IMR-90 (cell line): Measurements from ENCODE around the gene DENND5A. TPM values are rescaled to one million over a fixed set of nuclear protein-coding genes. Genes with fewer than 3 reads are reported as not detected.
A peak's percentile ranks its signal among the peaks of the same experiment; 100 is the strongest.

Source experiments
- ATAC-seq: fragments of 200-7000 bp; cut with Tn5 transposase; 2 replicates; pipeline ENCODE4 v1.9.1; 2020; ENCODE audit warnings: low read depth, mild to moderate bottlenecking, moderate library complexity
- BruUV-seq: library from RNA; stranded (reverse); fragments of 400-500 nt; replicated peaks from 2 replicates; lab custom pipeline; 2021; lab: Mats Ljungman, UMichigan
- CTCF ChIA-PET: fragments of 300-600 bp; formaldehyde crosslinking; extraction: SDS; loops from one replicate; lab custom pipeline; 2021; ENCODE audit warnings: antibody characterized with exemption; lab: Yijun Ruan, JAX
- POLR2A ChIA-PET: fragments of 300-600 bp; sonication (Branson Sonifier 250); formaldehyde crosslinking; loops from one replicate; lab custom pipeline; 2022; ENCODE audit warnings: antibody characterized with exemption; ENCODE audit not compliant: unreplicated experiment; lab: Charles Lee
- DNase-seq: peaks from one replicate; pipeline ENCODE4 v3.0.0; 2013
- H2AFZ ChIP-seq: replicated peaks from 2 replicates; pipeline ENCODE3; 2013; ENCODE audit warnings: low read length, mild to moderate bottlenecking; ENCODE audit not compliant: poor library complexity
- H2AK5ac ChIP-seq: 2 replicates; pipeline ENCODE4 v1.6.1; 2013; ENCODE audit warnings: low read depth, low read length, inconsistent platforms
- H2AK9ac ChIP-seq: replicated peaks from 2 replicates; pipeline ENCODE3; 2013; ENCODE audit warnings: mild to moderate bottlenecking, low read depth, low read length, moderate library complexity; ENCODE audit not compliant: poor library complexity
- H2BK120ac ChIP-seq: 2 replicates; pipeline ENCODE4 v1.6.1; 2013; ENCODE audit warnings: low read depth, low read length, inconsistent platforms
- H2BK15ac ChIP-seq: 3 replicates; pipeline ENCODE4 v1.6.1; 2013; ENCODE audit warnings: low read depth, low read length, inconsistent platforms
- H2BK20ac ChIP-seq: 2 replicates; pipeline ENCODE4 v1.6.1; 2013; ENCODE audit warnings: low read depth, mild to moderate bottlenecking, inconsistent platforms, low read length, moderate library complexity
- H2BK5ac ChIP-seq: 2 replicates; pipeline ENCODE4 v1.6.1; 2013; ENCODE audit warnings: mild to moderate bottlenecking, low read depth, low read length, inconsistent platforms; ENCODE audit not compliant: poor library complexity, severe bottlenecking
- H3K14ac ChIP-seq: replicated peaks from 2 replicates; pipeline ENCODE4 v1.6.1; 2013; ENCODE audit warnings: low read depth, low read length, inconsistent platforms
- H3K18ac ChIP-seq: 2 replicates; pipeline ENCODE4 v1.6.1; 2013; ENCODE audit warnings: low read depth, low read length, control low read depth
- H3K23ac ChIP-seq: 2 replicates; pipeline ENCODE4 v1.6.1; 2013; ENCODE audit warnings: low read depth, low read length, inconsistent platforms
- H3K27ac ChIP-seq: 2 replicates; pipeline ENCODE4 v1.5.1; 2013; ENCODE audit warnings: mild to moderate bottlenecking, control low read depth, low read length; ENCODE audit not compliant: insufficient read depth
- H3K27me3 ChIP-seq: 2 replicates; pipeline ENCODE4 v1.6.1; 2013; ENCODE audit warnings: low read length; ENCODE audit not compliant: control insufficient read depth, insufficient read depth
- H3K36me3 ChIP-seq: 2 replicates; pipeline ENCODE4 v1.6.1; 2013; ENCODE audit warnings: low read length, mixed read lengths; ENCODE audit not compliant: control insufficient read depth, insufficient read depth
- H3K4ac ChIP-seq: 2 replicates; pipeline ENCODE4 v1.6.1; 2013; ENCODE audit warnings: low read depth, low read length, inconsistent platforms
- H3K4me1 ChIP-seq: 2 replicates; pipeline ENCODE4 v1.6.1; 2013; ENCODE audit warnings: low read length, mixed read lengths; ENCODE audit not compliant: control insufficient read depth, insufficient read depth
- H3K4me2 ChIP-seq: 2 replicates; pipeline ENCODE4 v1.6.1; 2013; ENCODE audit warnings: low read depth, mild to moderate bottlenecking, control low read depth, low read length, moderate library complexity
- H3K4me3 ChIP-seq: 2 replicates; pipeline ENCODE4 v1.5.1; 2013; ENCODE audit warnings: low read depth, mild to moderate bottlenecking, control low read depth, low read length, moderate library complexity; ENCODE audit not compliant: insufficient read depth
- H3K56ac ChIP-seq: 2 replicates; pipeline ENCODE4 v1.6.1; 2013; ENCODE audit warnings: low read length, inconsistent platforms; ENCODE audit not compliant: insufficient read depth; ENCODE audit errors: extremely low read depth
- H3K79me1 ChIP-seq, 2 experiments: 2 replicates each; pipeline ENCODE4 v1.6.1; 2013; ENCODE audit warnings: low read length in 2 of 2, inconsistent platforms in 1 of 2, low read depth in 1 of 2
- H3K9ac ChIP-seq: 2 replicates; pipeline ENCODE4 v1.6.1; 2013; ENCODE audit warnings: low read depth, low read length, control low read depth
- H3K9me1 ChIP-seq: 2 replicates; pipeline ENCODE4 v1.6.1; 2013; ENCODE audit warnings: low read length, inconsistent platforms; ENCODE audit not compliant: insufficient read depth
- H3K9me3 ChIP-seq: 2 replicates; pipeline ENCODE4 v1.6.1; 2013; ENCODE audit warnings: low read length; ENCODE audit not compliant: control insufficient read depth, insufficient read depth
- H4K20me1 ChIP-seq: 2 replicates; pipeline ENCODE4 v1.6.1; 2013; ENCODE audit warnings: low read length, inconsistent platforms; ENCODE audit not compliant: insufficient read depth
- H4K5ac ChIP-seq: 2 replicates; pipeline ENCODE4 v1.6.1; 2013; ENCODE audit warnings: mild to moderate bottlenecking, low read depth, low read length, control low read depth
- H4K8ac ChIP-seq, 2 experiments: 2 replicates each; pipeline ENCODE4 v1.6.1; 2013; ENCODE audit warnings: low read depth in 2 of 2, low read length in 2 of 2, control low read depth in 1 of 2, inconsistent platforms in 1 of 2
- H4K91ac ChIP-seq: 2 replicates; pipeline ENCODE4 v1.6.1; 2013; ENCODE audit warnings: low read depth, low read length, inconsistent platforms; ENCODE audit not compliant: insufficient read depth
- MAFK ChIP-seq: IDR thresholded peaks from 2 replicates; pipeline ENCODE4 v1.6.1; 2012; ENCODE audit warnings: low read depth, low read length, improper control_type of control experiment
- WGBS, 2 experiments: methylation state at CpG; one replicate each; pipeline versions ENCODE4 v1.1.5 to v1.1.7; 2013; ENCODE audit warnings: missing lambda C conversion rate in 2 of 2; ENCODE audit not compliant: insufficient read length in 1 of 2; ENCODE audit errors: extremely low coverage in 2 of 2; 5-methylcytosine and 5-hydroxymethylcytosine counted together
- dilution Hi-C: fragments of 300-500 bp; cut with HindIII; formaldehyde crosslinking; loops from one replicate; pipeline ENCODE4 v1.14.3; 2018; ENCODE audit warnings: low sequenced_read_pairs; ENCODE audit not compliant: unreplicated experiment
- in situ Hi-C: fragments of 300-500 bp; cut with MboI; formaldehyde crosslinking; loops from 3 replicates; pipeline ENCODE4 v1.14.3; 2019; ENCODE audit warnings: low sequenced_read_pairs, inconsistent platforms, mixed read lengths
- intact Hi-C: fragments of 100-400 bp; cut with micrococcal nuclease; formaldehyde crosslinking; loops from 2 replicates; pipeline ENCODE4 v1.10.0; 2022
- polyA plus RNA-seq, 3 experiments: library from polyadenylated mRNA; depleted of rRNA; stranded (reverse); fragments of >200 nt; gene quantifications; 2 replicates each; pipeline ENCODE4 v1.2.3, GENCODE V29; 2012; ENCODE audit warnings: low replicate concordance in 1 of 3
- total RNA-seq: library from RNA; depleted of rRNA; stranded (reverse); fragments of >200 nt; gene quantifications from 2 replicates; pipeline ENCODE4 v1.2.3, GENCODE V29; 2012

Gene DENND5A
- total and polyA plus RNA-seq, 2 of the 4 experiments (the other 2 are of a cell fraction): 179 to 192 TPM

GRCh38 chr11:9182180-9182871, 82.8 kb downstream of the DENND5A start:
- Histone ChIP-seq H2BK5ac (no peak overlapping the region), H4K91ac (no peak overlapping the region), H3K4me3 (no peak overlapping the region), H3K27me3 (no peaks in the 10 kb centered on the region), H2AFZ (no peak overlapping the region), H4K20me1 (peaks cover 5% of the 10 kb centered on the region; the same call in 1 of the 2 replicates), H2AK9ac (no peak overlapping the region), H3K14ac (no peak overlapping the region), H3K27ac (no peak overlapping the region), H3K4me1 (peaks cover 2% of the 10 kb centered on the region; the same call in 1 of the 2 replicates), H3K4me2 (no peak overlapping the region), H4K8ac (no peak overlapping the region), H2BK20ac (no peak overlapping the region), H3K36me3 (peaks cover 40% of the 10 kb centered on the region), H3K9ac (no peak overlapping the region), H4K5ac (no peak overlapping the region), H3K9me3 (no peaks in the 10 kb centered on the region), H2BK120ac (no peak overlapping the region), H3K79me1 (peaks cover 41 to 44% of the 10 kb centered on the region in 2 experiments), H3K4ac (no peak overlapping the region), H2AK5ac (no peak overlapping the region), H2BK15ac (no peak overlapping the region), H3K56ac (no peak overlapping the region), H3K18ac (no peak overlapping the region), H3K9me1 (peaks cover 7% of the 10 kb centered on the region), H3K23ac (no peak overlapping the region)
- in situ Hi-C loops: no loop called here
- POLR2A ChIA-PET: no interaction called here
- no TSS peak for BruUV-seq
- WGBS, 2 experiments: no CpG with 5 or more reads among the region's 2 CpGs
- CTCF ChIA-PET: no interaction called here
- ATAC-seq (0 out of 2 replicates have a peak, but pooled peaks have one; percentile 37), DNase-seq (no peak)
- TF ChIP-seq MAFK: no peak
- dilution Hi-C loops: no loop called here
- intact Hi-C loops: no loop called here
